HG02885 (cell line): Measurements from ENCODE around the gene KRTAP4-7.
"Not testable (repeated sequence)": the region's sequence is repeated elsewhere in the genome, so short reads cannot be mapped to it uniquely, and the experiment has no call there.

ENCODE experiments used
- ATAC-seq: cut with Tn5 transposase; IDR thresholded peaks from one replicate; pipeline ENCODE4 v1.9.1; 2021; ENCODE audit warnings: mild to moderate bottlenecking; ENCODE audit not compliant: unreplicated experiment, poor library complexity

Gene KRTAP4-7

DNA sequence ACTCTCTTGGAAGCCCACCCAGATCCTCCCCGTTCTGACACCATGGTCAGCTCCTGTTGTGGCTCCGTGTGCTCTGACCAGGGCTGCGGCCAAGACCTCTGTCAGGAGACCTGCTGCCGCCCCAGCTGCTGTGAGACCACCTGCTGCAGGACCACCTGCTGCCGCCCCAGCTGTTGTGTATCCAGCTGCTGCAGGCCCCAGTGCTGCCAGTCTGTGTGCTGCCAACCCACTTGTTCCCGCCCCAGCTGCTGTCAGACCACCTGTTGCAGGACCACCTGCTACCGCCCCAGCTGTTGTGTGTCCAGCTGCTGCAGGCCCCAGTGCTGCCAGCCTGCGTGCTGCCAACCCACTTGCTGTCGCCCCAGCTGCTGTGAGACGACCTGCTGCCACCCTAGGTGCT, 21.4 kb downstream of the KRTAP4-7 start, which contains the start of gene KRTAP4-9:
Gene KRTAP4-9, plus strand, starts transcription at position 43 of the 400 bp plus-strand sequence. Its CDS starts 0 bp downstream, at position 43.
- not testable (repeated sequence) for ATAC-seq

DNA sequence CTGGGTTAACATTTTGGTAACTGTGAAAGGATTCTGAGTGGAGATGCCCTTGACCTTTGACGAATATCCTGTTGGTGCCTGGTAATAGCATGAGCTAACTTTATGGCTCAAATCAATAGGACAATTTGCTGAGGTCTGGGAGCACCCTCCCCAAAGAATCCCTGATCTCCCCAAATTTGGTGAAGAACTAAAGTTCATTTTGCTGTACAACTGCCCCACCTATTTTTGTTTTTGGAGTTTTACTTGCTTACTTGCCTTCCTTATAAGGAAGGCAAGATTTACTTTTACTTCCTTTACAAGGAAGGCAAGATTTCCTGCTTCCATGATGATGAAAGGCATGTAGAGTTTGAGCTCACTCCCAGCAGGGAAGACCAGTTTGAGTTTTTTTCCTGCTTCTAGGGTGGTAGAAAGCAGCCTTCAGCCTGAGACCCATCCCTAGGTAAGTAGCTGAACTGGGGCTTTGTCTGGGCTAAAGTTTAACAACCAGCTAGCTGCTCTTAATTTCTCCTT, 24.0 kb downstream of the KRTAP4-7 start:
- ATAC-seq: no peak

DNA sequence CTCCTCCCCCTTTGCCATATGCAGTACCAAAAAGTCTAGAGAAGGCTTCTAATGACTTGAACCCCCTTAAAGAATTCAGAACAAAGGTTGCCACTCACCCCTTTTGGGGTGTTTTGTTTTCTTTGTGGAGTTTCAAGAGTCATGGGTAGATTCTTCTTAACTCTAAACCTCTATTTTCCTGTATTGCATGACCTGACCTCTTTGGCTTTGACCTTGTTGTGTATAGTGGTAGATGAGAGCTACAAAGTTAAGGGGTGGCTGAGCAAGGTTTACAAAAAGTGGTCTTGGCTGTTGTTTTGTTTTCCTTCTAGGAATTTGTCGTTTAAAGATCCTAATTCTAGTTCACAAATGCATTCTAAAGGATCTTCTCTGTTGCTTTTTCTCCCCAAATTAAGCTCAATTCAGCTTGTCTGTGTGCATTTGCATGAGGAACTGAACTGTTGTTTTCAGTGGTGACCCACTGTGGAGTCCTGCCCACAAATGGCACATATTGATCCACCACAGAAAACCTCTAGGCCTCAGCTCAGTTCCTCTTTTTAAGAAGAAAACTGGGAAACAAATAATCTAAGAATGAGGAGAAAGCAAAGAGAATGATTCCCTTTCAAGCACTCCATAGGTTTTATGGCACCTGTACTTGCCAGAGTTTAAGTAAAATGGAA, 24.9 kb downstream of the KRTAP4-7 start:
- not testable (repeated sequence) for ATAC-seq

DNA sequence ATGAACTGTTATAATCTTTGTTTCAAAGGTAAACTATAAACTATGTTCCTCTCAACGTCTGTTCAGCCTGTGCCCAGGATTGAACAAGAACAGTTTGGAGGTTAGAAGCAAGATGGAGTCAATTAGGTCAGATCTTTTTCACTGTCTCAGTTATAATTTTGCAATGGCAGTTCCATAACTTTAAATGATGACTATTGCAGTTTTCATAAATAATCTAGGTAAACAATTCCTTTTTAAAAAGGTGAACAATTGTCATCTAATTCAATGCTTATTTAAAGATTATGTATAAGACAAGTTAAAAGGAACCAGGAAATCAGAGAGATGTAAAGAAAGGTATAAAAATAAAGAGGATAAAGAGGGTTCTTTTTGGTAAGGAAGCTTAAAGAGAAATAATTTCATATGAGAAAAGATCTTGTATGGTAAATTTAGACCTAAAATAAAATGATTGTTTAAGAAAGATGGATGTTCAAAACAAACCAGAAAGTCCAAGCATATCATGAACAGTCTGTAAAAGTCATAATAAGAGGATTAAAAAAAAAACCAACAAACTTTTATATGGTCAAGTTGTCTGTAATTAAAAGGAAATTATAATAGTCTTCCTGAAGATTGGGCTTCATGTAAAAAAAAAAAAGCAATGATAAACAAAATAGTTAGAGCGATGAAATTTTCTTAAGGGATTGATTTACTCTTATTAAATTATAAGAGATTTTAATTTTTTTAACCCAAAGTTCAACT, 27.4 kb downstream of the KRTAP4-7 start:
- no peak for ATAC-seq

DNA sequence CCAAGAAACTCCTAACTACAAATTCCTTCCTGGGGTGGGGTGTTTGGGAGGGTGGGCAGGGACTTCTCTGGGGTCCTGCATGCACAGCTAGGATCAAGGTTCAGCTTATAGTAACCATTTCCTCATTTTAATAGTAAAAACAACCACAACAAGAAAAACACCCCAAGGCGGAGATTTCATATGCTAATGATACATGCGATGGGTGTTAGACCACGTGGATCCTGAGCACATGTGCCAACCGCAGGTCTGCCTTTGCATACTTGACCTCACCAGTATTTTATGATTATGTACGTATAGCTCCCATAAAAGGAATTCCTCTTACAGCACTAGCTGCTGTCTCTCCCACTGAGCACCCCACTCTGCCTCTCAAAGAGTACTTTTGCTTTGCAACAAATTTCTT, 32.3 kb downstream of the KRTAP4-7 start:
- ATAC-seq: no peak

DNA sequence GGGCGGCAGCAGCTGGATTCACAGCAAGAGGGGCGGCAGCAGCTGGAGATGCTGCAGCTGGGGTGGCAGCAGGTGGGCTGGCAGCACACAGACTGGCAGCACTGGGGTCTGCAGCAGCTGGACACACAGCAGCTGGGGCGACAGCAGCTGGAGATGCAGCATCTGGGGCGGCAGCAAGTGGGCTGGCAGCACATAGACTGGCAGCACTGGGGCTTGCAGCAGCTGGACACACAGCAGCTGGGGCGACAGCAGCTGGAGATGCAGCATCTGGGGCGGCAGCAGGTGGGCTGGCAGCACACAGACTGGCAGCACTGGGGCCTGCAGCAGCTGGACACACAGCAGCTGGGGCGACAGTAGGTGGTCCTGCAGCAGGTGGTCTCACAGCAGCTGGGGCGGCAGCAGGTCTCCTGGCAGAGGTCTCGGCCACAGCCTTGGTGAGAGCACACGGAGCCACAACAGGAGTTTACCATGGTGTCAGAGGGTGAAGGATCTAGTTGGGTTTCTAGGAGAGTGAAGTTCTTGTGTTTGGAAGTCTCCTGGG, 34.0 kb downstream of the KRTAP4-7 start, which contains the start of gene KRTAP4-11:
Gene KRTAP4-11, minus strand, starts transcription at position 528 of the 541 bp plus-strand sequence. Its CDS starts 58 bp downstream, at position 470.
- not testable (repeated sequence) for ATAC-seq

DNA sequence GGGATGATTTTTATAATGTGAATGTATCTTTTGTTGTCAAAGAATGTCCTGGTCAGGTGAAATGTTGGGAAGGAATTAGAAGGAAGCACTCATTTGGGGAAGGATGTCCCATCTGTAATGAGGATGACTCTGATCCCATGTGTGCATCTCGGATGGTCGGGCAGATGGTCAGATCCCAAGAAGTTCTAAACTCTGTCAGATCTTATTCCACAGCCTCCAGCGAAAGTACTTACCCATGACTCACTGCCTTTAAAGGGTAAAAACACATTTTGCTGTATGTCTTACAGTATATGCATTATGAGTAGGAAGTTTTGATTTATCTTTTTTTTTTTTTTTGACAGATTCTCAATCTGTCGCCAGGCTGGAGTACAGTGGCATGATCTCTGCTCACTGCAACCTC, 34.8 kb downstream of the KRTAP4-7 start:
- ATAC-seq: no peak

DNA sequence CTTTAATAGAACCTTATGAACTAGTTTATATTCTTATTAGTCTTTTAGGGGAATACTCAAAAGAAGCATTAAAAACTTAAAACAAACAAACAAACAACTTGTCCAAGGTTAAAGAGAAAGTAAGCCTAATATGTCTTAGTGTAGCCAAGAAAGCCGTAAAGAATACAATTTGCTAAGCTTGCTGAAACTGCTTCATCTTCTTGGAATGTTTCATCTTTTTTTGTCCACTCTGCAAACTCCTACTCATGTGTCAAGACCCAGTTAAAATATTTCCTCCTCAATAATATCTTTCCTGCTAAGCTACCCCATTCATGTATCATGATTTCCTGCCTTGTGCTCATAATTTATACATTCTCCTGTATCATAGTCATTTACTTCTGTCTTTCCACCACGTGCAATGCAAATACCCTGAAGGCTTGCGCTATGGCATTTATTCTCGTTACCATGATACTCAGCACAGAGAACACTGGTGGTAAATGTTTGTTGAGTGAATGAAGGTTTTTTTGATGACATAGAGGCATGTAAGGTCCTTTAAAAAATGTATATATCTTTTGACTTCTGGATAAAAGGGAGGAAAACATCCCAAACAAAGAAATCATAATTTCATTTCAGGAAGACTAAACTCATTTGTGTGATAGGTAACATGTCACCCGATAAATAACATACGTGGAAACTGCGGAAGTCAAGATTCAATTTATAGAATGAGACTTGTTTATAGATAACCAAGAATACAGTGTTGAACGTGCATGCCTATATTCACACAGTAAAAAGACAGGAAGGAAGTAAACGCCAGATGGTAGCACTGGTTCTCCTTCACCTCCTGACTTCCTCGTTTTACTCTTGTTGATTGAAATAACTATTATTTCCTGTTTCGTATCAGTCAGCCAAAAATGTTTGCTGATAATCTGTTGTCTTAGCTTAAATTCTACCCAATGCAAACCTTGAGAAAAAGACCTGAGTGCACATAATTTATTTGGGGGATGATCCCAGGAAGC, 36.0 kb downstream of the KRTAP4-7 start:
- ATAC-seq: not testable (repeated sequence)

DNA sequence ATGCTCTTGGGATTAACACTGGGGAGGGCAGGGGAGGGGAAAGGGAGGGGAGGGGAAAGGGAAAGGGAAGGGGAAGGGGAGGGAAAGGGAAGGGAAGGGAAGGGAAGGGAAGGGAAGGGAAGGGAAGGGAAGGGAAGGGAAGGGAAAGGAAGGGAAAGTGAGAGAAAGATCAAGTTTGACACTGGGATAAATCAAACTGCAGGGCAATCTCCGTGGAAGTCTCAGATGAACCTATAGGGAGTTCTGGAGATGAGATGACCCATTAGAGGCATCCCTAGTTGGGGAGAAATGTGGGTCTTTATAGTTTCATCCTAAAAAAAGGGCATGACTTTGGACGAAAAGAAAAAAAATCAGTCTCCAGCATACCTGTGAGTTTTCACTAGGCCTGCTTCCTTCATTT, 37.8 kb downstream of the KRTAP4-7 start:
- no peak for ATAC-seq

DNA sequence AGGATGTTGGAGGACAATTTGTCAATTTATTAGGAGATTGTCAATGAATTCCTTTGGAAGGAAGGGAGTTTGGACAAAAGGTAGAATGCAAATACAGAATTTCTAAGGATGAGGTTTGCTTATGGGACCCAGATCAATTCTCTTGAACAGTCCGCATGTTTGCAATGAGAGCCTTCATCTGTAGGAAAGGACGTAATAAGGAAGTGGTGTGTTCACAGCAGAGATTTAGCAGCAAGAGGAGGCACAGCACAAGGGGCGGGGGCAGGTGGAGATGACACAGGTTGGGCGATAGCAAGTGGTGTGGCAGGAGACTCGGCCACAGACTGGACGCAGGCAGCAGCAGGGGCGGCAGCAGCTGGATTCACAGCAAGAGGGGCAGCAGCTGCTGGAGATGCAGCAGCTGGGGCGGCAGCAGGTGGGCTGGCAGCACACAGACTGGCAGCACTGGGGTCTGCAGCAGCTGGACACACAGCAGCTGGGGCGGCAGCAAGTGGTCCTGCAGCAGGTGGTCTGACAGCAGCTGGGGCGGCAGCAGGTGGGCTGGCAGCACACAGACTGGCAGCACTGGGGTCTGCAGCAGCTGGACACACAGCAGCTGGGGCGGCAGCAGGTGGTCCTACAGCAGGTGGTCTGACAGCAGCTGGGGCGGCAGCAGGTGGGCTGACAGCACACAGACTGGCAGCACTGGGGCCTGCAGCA, 39.5 kb downstream of the KRTAP4-7 start:
- not testable (repeated sequence) for ATAC-seq

DNA sequence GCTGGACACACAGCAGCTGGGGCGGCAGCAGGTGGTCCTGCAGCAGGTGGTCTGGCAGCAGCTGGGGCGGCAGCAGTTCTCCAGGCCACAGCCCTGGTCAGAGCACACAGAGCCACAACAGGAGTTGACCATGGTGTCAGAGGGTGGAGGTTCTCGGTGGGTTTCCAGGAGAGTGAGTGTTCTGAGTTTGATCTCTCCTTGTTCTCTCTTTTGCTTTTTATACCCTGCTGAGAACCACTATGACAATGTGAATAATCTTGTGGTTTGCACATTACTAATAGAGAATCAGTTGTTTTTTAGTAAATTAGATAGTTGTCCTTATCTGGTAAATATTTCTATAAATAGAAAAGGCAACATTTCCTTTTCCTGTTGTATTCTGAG, 40.0 kb downstream of the KRTAP4-7 start, which contains the start of gene KRTAP4-12:
Gene KRTAP4-12, minus strand, starts transcription at position 192 of the 381 bp plus-strand sequence. Its CDS starts 60 bp downstream, at position 132.
- not testable (repeated sequence) for ATAC-seq

DNA sequence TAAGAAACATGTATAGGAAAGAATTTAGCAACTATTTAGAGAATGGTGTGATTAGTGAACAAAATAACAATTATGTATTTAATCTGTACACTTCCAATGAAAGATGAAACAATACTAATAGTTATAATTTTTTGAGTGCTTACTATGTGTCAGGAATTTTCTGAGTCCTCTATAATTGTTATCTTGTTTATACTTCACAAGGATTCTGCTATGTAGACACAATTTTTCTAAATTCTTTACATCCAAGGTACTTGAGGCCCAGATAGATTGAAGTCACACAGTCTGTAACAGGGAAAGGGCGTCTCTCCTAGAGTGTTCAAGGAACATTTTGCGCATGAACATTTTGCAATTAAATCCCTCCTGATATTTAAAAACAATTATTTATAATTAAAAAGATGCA, 41.1 kb downstream of the KRTAP4-7 start:
- ATAC-seq: no peak

DNA sequence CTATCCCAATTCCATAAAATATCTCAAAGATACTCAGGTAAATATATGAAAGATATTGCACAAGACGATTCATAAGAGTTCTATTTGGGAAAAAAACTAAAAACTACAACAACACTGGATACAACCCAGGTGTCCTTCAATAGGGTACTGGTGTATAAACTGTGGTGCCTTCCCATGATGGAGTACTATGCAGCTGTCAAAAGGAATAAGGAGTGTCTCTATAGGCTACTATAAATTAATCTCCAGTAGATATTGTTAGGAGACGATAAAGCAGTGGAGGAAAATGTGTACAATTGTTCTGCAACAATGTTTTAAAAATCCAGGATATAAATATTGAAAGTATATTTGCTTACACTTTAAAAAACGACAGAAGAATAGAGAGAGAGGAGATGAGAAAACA, 42.5 kb downstream of the KRTAP4-7 start:
- ATAC-seq: no peak

DNA sequence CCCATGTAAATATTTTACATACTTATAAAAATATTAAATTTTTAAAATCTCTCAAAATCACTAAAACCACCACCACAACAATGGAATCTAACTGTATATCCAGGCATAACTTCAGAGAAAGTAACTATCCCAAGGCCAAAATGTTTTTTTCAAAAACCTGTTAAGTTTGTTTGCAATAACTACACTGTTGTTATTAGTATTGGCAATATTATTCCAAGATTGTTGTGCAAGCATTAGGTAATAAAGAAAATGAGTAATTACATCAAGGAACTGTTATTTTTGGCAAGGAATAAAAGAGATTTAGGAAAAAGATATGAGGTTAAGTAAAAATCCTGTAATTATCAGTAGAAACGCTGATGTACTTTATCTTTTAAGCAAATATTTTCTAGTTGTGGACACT, 43.4 kb downstream of the KRTAP4-7 start:
- ATAC-seq: no peak

DNA sequence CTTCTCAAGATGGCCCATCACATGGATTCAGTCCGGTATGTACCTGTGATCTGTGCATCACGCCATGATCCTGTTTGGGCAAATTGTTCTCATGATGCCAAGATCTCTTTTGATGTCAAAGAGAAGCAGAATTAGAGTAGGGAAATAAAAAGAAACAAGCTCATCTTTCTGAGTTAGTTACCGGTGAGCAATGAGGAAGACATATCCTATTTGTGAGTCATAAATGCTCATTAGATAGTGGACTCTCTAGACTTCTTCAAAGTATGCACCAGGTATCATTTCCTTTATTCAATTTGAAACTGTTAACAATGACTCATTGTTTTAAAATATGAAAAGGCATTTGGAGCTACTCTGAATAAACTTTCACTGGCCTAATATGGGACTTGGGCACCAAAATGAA, 48.0 kb downstream of the KRTAP4-7 start:
- ATAC-seq: no peak

DNA sequence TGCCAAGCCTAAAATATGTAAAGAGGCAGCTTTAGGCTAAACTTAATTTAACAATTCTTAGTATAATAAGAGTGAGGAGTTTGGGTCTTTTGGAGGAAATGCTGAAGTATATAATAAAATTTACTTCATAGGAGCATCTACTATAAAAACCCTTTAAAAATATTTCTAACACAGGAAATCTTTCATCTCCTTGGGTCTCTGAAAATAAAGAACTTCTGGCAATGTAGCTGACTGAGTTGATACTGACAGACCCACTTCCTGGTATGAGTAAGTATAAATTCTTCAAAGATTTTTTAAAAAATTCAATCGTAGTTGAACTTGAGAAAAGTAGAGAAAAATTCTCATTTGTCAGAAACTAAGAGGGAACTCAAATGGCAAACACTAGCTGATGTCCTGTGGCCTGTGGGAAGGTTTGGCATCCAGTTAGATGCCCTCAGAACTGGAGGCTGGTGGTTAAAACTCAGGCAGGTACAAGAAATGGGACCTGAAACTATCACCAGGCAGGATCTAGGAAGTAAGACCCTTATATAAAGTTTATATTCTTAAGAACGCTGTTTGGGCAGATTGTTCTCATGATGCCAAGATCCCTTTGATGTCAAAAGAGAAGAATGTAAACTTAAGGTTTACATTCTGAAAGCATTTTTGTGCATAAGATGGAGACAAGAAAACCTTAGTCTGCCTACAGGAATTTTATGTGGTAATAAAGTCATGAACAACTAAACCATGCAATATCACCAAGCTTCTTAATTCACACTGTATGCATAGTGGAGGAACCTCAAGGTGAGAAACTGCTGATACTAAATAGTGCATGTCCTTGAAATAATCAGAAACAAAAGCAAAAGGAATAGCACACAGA, 50.2 kb downstream of the KRTAP4-7 start:
- no peak for ATAC-seq
